Measurements from ENCODE around the gene RTP1. TPM values are rescaled to one million over a fixed set of nuclear protein-coding genes. Genes with fewer than 3 reads are reported as not detected.

Gene RTP1
- total RNA-seq = not detected

- no peak for ATAC-seq
- intact Hi-C loops (cut with DNase I) = no loop called here
- Histone ChIP-seq H3K27me3 (no peaks in the 10 kb centered on the region), H3K4me3 (no peak within 1 kb of the TSS), H3K27ac (no peak within 1 kb of the TSS), H3K36me3 (replicated peaks in 1 of 2; ENCODE audit: insufficient read depth in 1 of 2, low read depth in 2 of 2) (no peaks in the 10 kb centered on the region), H3K4me1 (no peaks in the 10 kb centered on the region), H3K9me3 (no peaks in the 10 kb centered on the region)
- WGBS, 2 donors = 50 to 63% methylated on average over 8 of the region's 8 CpGs
- TF ChIP-seq CTCF (IDR thresholded peaks at IDR 0.05) (no peak), POLR2A (IDR thresholded peaks at IDR 0.05) (no peak)
- no peak for DNase-seq
Measured at GRCh38 chr3:187197335-187197649, at the start of gene RTP1. TSS of gene RTP1 (plus strand) at chr3:187197486. CDS start at chr3:187197516, 30 bp downstream.

GRCh38 chr3:187150186-187150585, 47.1 kb upstream of the RTP1 start:
- DNase-seq (no peak), ATAC-seq (no peak)
- no peak for TF ChIP-seq POLR2A (IDR thresholded peaks at IDR 0.05)
- no peak for TF ChIP-seq CTCF (IDR thresholded peaks at IDR 0.05)
- Histone ChIP-seq H3K9me3 (peaks cover 0 to 5% (median 0%) of the 10 kb centered on the region in 3 donors), H3K27me3 (no peaks in the 10 kb centered on the region), H3K36me3 (replicated peaks in 1 of 2; ENCODE audit: insufficient read depth in 1 of 2, low read depth in 2 of 2) (no peaks in the 10 kb centered on the region), H3K4me3 (no peak overlapping the region), H3K4me1 (no peaks in the 10 kb centered on the region), H3K27ac (no peak overlapping the region)
- WGBS, 2 donors = 85 to 88% methylated on average over 6 to 7 of the region's 7 CpGs
- intact Hi-C loops (cut with DNase I) = no loop called here

GRCh38 chr3:187150599-187150998, 46.7 kb upstream of the RTP1 start:
- no peak overlapping the region for H3K27ac ChIP-seq
- ATAC-seq (no peak), DNase-seq (peak in 3 of 4 donors; percentile 15 to 31 (median 28))
- TF ChIP-seq POLR2A (IDR thresholded peaks at IDR 0.05) = no peak
- no peak for TF ChIP-seq CTCF (IDR thresholded peaks at IDR 0.05)
- H3K4me3 ChIP-seq = no peak overlapping the region
- no peaks in the 10 kb centered on the region for H3K27me3 ChIP-seq
- WGBS, 2 donors = 56 to 67% methylated on average over 2 of the region's 2 CpGs
- no peaks in the 10 kb centered on the region for H3K36me3 ChIP-seq (replicated peaks in 1 of 2; ENCODE audit: insufficient read depth in 1 of 2, low read depth in 2 of 2)
- peaks cover 0 to under 1% (median 0%) of the 10 kb centered on the region in 3 donors for H3K9me3 ChIP-seq
- H3K4me1 ChIP-seq = no peaks in the 10 kb centered on the region
- intact Hi-C loops (cut with DNase I) = no loop called here

- H3K36me3 ChIP-seq (replicated peaks in 1 of 2; ENCODE audit: insufficient read depth in 1 of 2, low read depth in 2 of 2) = no peaks in the 10 kb centered on the region
- DNase-seq (no peak), ATAC-seq (no peak)
- H3K4me3 ChIP-seq = no peak overlapping the region
- TF ChIP-seq CTCF (IDR thresholded peaks at IDR 0.05) = no peak
- no peak for TF ChIP-seq POLR2A (IDR thresholded peaks at IDR 0.05)
- H3K9me3 ChIP-seq = peaks cover 0 to 8% (median 0%) of the 10 kb centered on the region in 3 donors
- H3K27ac ChIP-seq = no peak overlapping the region
- intact Hi-C loops (cut with DNase I) = loop anchor here (10.0 kb wide), 2 partner anchors 47 to 307 kb away; no protein-coding TSS in a partner anchor
- H3K27me3 ChIP-seq = no peaks in the 10 kb centered on the region
- no peaks in the 10 kb centered on the region for H3K4me1 ChIP-seq
Measured at GRCh38 chr3:187161556-187161955, 35.7 kb upstream of the RTP1 start.

- intact Hi-C loops (cut with DNase I) = loop anchor here (10.0 kb wide), 2 partner anchors 48 to 308 kb away; no protein-coding TSS in a partner anchor
- Histone ChIP-seq H3K4me1 (no peaks in the 10 kb centered on the region), H3K36me3 (replicated peaks in 1 of 2; ENCODE audit: insufficient read depth in 1 of 2, low read depth in 2 of 2) (no peaks in the 10 kb centered on the region), H3K27me3 (no peaks in the 10 kb centered on the region), H3K9me3 (peaks cover 0 to 8% (median 0%) of the 10 kb centered on the region in 3 donors), H3K4me3 (no peak overlapping the region), H3K27ac (no peak overlapping the region)
- ATAC-seq (no peak), DNase-seq (no peak)
- WGBS, 2 donors = 36 to 49% methylated on average over 6 of the region's 6 CpGs
- TF ChIP-seq CTCF (IDR thresholded peaks at IDR 0.05) (no peak), POLR2A (IDR thresholded peaks at IDR 0.05) (no peak)
Measured at GRCh38 chr3:187162265-187162953, 34.9 kb upstream of the RTP1 start.

All from body of pancreas (tissue), 4 donors.